ENCODE measurements around the gene LRRC4C. TPM values are rescaled to one million over a fixed set of nuclear protein-coding genes. Genes with fewer than 3 reads are reported as not detected.

The LRRC4C gene
- total RNA-seq, 2 donors from 2014 or later, result 1.3 TPM; not detected in 1

GRCh38 chr11:40280159-40281051, 1179.0 kb downstream of the LRRC4C start:
- H3K27me3 ChIP-seq, result no peaks in the 10 kb centered on the region
- DNase-seq (peak in 1 of 4 donors; percentile 7), ATAC-seq (no peak)
- intact Hi-C loops (cut with DNase I), result no loop called here
- H3K36me3 ChIP-seq (replicated peaks in 1 of 2; ENCODE audit: insufficient read depth in 1 of 2, low read depth in 2 of 2), result no peaks in the 10 kb centered on the region
- no peaks in the 10 kb centered on the region for H3K9me3 ChIP-seq
- H3K4me1 ChIP-seq, result no peaks in the 10 kb centered on the region
- TF ChIP-seq CTCF (IDR thresholded peaks at IDR 0.05) (no peak), POLR2A (IDR thresholded peaks at IDR 0.05) (no peak)
- WGBS, 2 donors, result 57 to 66% methylated on average over 18 of the region's 18 CpGs
- H3K4me3 ChIP-seq, result no peak overlapping the region
- no peak overlapping the region for H3K27ac ChIP-seq

GRCh38 chr11:40276960-40277359, 1182.5 kb downstream of the LRRC4C start:
- H3K27ac ChIP-seq, result no peak overlapping the region
- H3K4me1 ChIP-seq, result no peaks in the 10 kb centered on the region
- intact Hi-C loops (cut with DNase I), result no loop called here
- TF ChIP-seq CTCF (IDR thresholded peaks at IDR 0.05) (no peak), POLR2A (IDR thresholded peaks at IDR 0.05) (no peak)
- H3K4me3 ChIP-seq, result no peak overlapping the region
- DNase-seq (no peak), ATAC-seq (no peak)
- no peaks in the 10 kb centered on the region for H3K36me3 ChIP-seq (replicated peaks in 1 of 2; ENCODE audit: insufficient read depth in 1 of 2, low read depth in 2 of 2)
- no peaks in the 10 kb centered on the region for H3K27me3 ChIP-seq
- WGBS, 2 donors, result 88 to 100% methylated on average over 1 of the region's 1 CpG
- no peaks in the 10 kb centered on the region for H3K9me3 ChIP-seq

GRCh38 chr11:40274017-40274416, 1185.4 kb downstream of the LRRC4C start:
- no peaks in the 10 kb centered on the region for H3K27me3 ChIP-seq
- DNase-seq (peak in 2 of 4 donors; percentile 15 to 19), ATAC-seq (no peak)
- H3K9me3 ChIP-seq, result no peaks in the 10 kb centered on the region
- no peaks in the 10 kb centered on the region for H3K4me1 ChIP-seq
- 30 to 40% methylated on average over 3 of the region's 3 CpGs for WGBS, 2 donors
- H3K4me3 ChIP-seq, result no peak overlapping the region
- H3K36me3 ChIP-seq (replicated peaks in 1 of 2; ENCODE audit: insufficient read depth in 1 of 2, low read depth in 2 of 2), result no peaks in the 10 kb centered on the region
- intact Hi-C loops (cut with DNase I), result no loop called here
- H3K27ac ChIP-seq, result no peak overlapping the region
- TF ChIP-seq POLR2A (IDR thresholded peaks at IDR 0.05) (no peak), CTCF (IDR thresholded peaks at IDR 0.05) (no peak)

- Histone ChIP-seq H3K27ac (no peak overlapping the region), H3K27me3 (no peaks in the 10 kb centered on the region), H3K4me1 (no peaks in the 10 kb centered on the region), H3K4me3 (no peak overlapping the region), H3K9me3 (no peaks in the 10 kb centered on the region), H3K36me3 (replicated peaks in 1 of 2; ENCODE audit: insufficient read depth in 1 of 2, low read depth in 2 of 2) (no peaks in the 10 kb centered on the region)
- TF ChIP-seq POLR2A (IDR thresholded peaks at IDR 0.05), result no peak
- no peak for TF ChIP-seq CTCF (IDR thresholded peaks at IDR 0.05)
- DNase-seq (no peak), ATAC-seq (no peak)
- 22 to 40% methylated on average over 1 of the region's 1 CpG for WGBS, 2 donors
- intact Hi-C loops (cut with DNase I), result no loop called here
These were observed 1186.2 kb downstream of the LRRC4C start for GRCh38 chr11:40273192-40273732.
